ENCODE results near the gene OR4D2. TPM values are rescaled to one million over a fixed set of nuclear protein-coding genes. Genes with fewer than 3 reads are reported as not detected.
A peak's percentile ranks its signal among the peaks of the same experiment; 100 is the strongest.

Gene OR4D2
- total RNA-seq, 4 donors from 2014 or later = not detected

DNA sequence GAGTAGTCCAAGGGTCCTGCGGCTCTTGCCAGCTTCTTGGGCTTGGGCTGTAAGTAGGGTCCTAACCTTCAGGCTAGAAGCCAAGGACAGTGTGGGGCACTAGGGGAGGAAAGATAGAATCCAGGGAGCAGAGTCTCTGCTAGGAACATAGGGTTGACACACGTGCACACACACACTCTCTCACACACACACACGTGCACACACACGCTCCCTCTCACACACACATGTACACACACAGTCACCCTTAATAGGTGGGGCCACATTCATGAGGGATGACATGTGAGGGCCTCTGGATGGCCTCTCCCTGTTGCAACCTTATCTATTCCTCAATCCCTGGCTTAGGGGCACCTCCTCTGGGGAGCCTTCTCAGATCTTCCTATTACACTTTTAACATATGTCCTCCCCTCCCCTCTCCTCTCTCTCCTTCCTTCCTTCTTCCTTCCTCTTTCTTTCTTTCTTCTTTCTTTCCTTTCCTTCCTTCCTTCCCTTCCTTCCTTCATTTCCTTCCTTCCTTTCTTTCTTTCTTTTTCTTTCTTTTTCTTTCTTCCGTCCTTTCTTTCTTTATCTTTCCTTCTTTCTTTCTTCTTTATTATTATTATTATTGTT is 28.8 kb downstream of the OR4D2 start:
- TF ChIP-seq, protein P1, sequence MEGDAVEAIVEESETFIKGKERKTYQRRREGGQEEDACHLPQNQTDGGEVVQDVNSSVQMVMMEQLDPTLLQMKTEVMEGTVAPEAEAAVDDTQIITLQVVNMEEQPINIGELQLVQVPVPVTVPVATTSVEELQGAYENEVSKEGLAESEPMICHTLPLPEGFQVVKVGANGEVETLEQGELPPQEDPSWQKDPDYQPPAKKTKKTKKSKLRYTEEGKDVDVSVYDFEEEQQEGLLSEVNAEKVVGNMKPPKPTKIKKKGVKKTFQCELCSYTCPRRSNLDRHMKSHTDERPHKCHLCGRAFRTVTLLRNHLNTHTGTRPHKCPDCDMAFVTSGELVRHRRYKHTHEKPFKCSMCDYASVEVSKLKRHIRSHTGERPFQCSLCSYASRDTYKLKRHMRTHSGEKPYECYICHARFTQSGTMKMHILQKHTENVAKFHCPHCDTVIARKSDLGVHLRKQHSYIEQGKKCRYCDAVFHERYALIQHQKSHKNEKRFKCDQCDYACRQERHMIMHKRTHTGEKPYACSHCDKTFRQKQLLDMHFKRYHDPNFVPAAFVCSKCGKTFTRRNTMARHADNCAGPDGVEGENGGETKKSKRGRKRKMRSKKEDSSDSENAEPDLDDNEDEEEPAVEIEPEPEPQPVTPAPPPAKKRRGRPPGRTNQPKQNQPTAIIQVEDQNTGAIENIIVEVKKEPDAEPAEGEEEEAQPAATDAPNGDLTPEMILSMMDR (IDR thresholded peaks at IDR 0.05) = no peak
- TF ChIP-seq POLR2A (IDR thresholded peaks at IDR 0.05) = no peak
- intact Hi-C loops (cut with DNase I) = no loop called here
- H3K9me3 ChIP-seq = no peaks in the 10 kb centered on the region
- no peaks in the 10 kb centered on the region for H3K4me1 ChIP-seq
- no peak overlapping the region for H3K27ac ChIP-seq
- H3K36me3 ChIP-seq = no peaks in the 10 kb centered on the region
- WGBS, 2 donors = 62 to 82% methylated on average over 3 to 5 of the region's 5 CpGs
- DNase-seq = no peak
- no peak overlapping the region for H3K4me3 ChIP-seq
- H3K27me3 ChIP-seq = peaks cover 0 to 73% (median 0%) of the 10 kb centered on the region in 4 donors

DNA sequence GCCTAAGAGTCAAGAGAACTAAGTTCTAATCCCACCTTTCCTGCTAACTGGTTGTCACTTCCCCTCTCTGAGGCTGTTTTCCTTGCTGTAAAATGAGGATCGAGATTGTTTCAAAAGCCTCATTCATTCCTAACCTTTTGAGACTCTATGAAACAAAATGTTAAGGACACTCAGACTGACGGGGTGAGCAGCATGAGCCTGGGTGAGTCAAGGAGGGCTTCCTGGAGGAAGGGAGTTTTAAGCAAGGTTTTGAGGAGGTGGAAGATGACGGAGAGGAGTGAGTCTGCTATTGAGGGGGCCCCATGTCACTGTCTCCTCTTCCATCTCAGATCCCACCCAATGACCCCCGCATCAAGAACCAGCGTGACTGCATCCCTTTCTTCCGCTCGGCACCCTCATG is 29.8 kb downstream of the OR4D2 start:
- no peak for DNase-seq

DNA sequence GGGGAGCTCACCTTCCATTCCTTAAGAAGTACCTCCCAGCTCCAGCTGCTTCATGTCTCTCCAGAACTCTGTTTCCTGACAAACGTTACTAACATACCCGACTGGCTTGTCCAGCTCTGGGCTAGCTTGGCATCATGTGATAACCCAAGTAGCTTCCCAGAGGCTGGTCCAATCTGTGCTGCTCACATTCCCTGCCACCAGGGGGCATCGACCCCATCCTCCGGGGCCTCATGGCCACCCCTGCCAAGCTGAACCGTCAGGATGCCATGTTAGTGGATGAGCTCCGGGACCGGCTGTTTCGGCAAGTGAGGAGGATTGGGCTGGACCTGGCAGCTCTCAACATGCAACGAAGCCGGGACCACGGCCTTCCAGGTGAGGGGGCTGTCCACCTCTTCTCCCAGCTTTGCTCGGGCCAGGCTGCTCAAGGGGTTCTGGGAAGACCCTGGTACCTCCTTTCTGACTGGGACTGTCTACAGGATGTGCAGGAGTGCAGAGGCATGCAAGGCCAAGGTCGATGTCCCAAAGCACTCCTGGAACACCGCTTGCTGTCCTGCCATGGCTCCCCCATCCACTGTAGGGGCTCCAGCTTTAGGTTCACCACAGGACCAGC is 33.3 kb downstream of the OR4D2 start:
- no peaks in the 10 kb centered on the region for H3K9me3 ChIP-seq
- no peak overlapping the region for H3K4me3 ChIP-seq
- peaks cover 0 to 4% (median 0%) of the 10 kb centered on the region in 3 donors for H3K36me3 ChIP-seq
- TF ChIP-seq, protein P1 (IDR thresholded peaks at IDR 0.05) = peak in 5 of 6 experiments; percentile 19 to 53 (median 30)
- no peak for TF ChIP-seq POLR2A (IDR thresholded peaks at IDR 0.05)
- DNase-seq = no peak
- no peak overlapping the region for H3K27ac ChIP-seq
- peaks cover 0 to 37% (median 0%) of the 10 kb centered on the region in 4 donors for H3K27me3 ChIP-seq
- WGBS, 2 donors = 50 to 53% methylated on average over 3 of the region's 14 CpGs
- H3K4me1 ChIP-seq = no peaks in the 10 kb centered on the region
- intact Hi-C loops (cut with DNase I) = no loop called here

More for the DNA sequence above, 29.8 kb downstream of the OR4D2 start:
- TF ChIP-seq, protein P1 (IDR thresholded peaks at IDR 0.05) = no peak
- no peak for TF ChIP-seq POLR2A (IDR thresholded peaks at IDR 0.05)
- Histone ChIP-seq H3K27ac (no peak overlapping the region), H3K4me3 (no peak overlapping the region), H3K27me3 (peaks cover 0 to 65% (median 0%) of the 10 kb centered on the region in 4 donors), H3K4me1 (no peaks in the 10 kb centered on the region), H3K36me3 (no peaks in the 10 kb centered on the region), H3K9me3 (no peaks in the 10 kb centered on the region)
- intact Hi-C loops (cut with DNase I) = no loop called here
- 74 to 75% methylated on average over 7 of the region's 7 CpGs for WGBS, 2 donors

DNA sequence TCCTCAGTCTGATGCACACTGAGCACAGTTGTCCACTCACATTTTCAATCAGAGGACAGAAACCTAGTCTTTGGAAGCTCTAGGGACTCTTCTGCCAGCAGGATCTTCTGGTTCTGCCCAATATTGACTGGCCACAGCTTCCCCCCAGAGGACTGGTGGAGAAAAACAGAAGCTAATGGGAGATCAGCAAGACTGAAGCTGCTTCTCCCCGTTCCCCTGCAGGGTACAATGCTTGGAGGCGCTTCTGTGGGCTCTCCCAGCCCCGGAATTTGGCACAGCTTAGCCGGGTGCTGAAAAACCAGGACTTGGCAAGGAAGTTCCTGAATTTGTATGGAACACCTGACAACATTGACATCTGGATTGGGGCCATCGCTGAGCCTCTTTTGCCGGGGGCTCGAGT is 36.1 kb downstream of the OR4D2 start:
- Histone ChIP-seq H3K4me1 (no peaks in the 10 kb centered on the region), H3K9me3 (no peaks in the 10 kb centered on the region), H3K27ac (no peak overlapping the region), H3K36me3 (peaks cover 0 to 31% (median 11%) of the 10 kb centered on the region in 3 donors), H3K27me3 (peaks cover 0 to 21% (median 0%) of the 10 kb centered on the region in 4 donors), H3K4me3 (no peak overlapping the region)
- DNase-seq = no peak
- 35 to 63% methylated on average over 3 to 6 of the region's 7 CpGs for WGBS, 2 donors
- intact Hi-C loops (cut with DNase I) = no loop called here
- TF ChIP-seq, protein P1 (IDR thresholded peaks at IDR 0.05) = no peak
- no peak for TF ChIP-seq POLR2A (IDR thresholded peaks at IDR 0.05)

DNA sequence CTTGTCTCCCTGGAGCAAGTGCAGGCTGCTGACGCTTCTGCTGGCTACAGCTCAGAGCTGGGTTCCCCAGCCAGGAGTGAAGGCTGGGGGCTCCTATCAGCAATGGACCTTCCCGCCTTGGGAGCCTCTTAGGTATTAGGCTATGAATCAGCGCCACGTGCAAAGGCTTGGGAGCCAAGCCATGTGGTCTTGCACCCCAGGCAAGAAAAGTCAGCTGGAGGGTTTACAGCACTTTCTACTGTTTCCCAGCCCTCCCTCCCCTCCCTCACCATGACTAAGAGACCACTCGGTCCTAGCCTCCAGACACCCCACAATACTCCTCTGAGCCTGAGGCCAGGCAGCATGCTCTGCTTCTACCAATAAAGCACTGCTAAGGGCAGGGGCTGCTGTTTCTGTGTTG is 38.0 kb downstream of the OR4D2 start:
- no peaks in the 10 kb centered on the region for H3K4me1 ChIP-seq
- peaks cover 0 to 50% (median 16%) of the 10 kb centered on the region in 3 donors for H3K36me3 ChIP-seq
- H3K27me3 ChIP-seq = peaks cover 0 to 2% (median 0%) of the 10 kb centered on the region in 4 donors
- 90 to 100% methylated on average over 1 to 2 of the region's 5 CpGs for WGBS, 2 donors
- TF ChIP-seq POLR2A (IDR thresholded peaks at IDR 0.05) = no peak
- TF ChIP-seq, protein P1 (IDR thresholded peaks at IDR 0.05) = no peak
- intact Hi-C loops (cut with DNase I) = no loop called here
- H3K4me3 ChIP-seq = no peak overlapping the region
- no peak for DNase-seq
- H3K27ac ChIP-seq = no peak overlapping the region
- no peaks in the 10 kb centered on the region for H3K9me3 ChIP-seq
